Effector memory CD8-positive, alpha-beta T cell (primary cell): ENCODE measurements around the gene BCS1L.

Experiments
- ATAC-seq: fragments of 150-1000 bp; cut with Tn5 transposase; replicated peaks from 2 replicates; pipeline ENCODE4 v1.10.0; 2021; ENCODE audit warnings: mild to moderate bottlenecking, moderate library complexity
- DNase-seq, 3 experiments: peaks; one replicate each; pipeline ENCODE4 v3.0.0; 2021
- H3K27ac Mint-ChIP-seq, 2 donors: one replicate each; pipeline ENCODE4 v1.8.0; 2022; ENCODE audit warnings: mild to moderate bottlenecking in 2 of 2, mixed read lengths in 2 of 2, moderate library complexity in 2 of 2
- H3K27me3 Mint-ChIP-seq, 2 donors: one replicate each; pipeline ENCODE4 v1.8.0; 2022; ENCODE audit warnings: mixed read lengths in 2 of 2
- H3K36me3 Mint-ChIP-seq: one replicate; pipeline ENCODE4 v1.8.0; 2022; ENCODE audit warnings: mild to moderate bottlenecking, moderate library complexity, mixed read lengths; ENCODE audit not compliant: insufficient read depth
- H3K4me1 Mint-ChIP-seq, 2 donors: one replicate each; pipeline ENCODE4 v1.8.0; 2022; ENCODE audit warnings: low read depth in 2 of 2, mixed read lengths in 2 of 2
- H3K4me3 Mint-ChIP-seq, 2 donors: one replicate each; pipeline ENCODE4 v1.8.0; 2022; ENCODE audit warnings: mild to moderate bottlenecking in 2 of 2, mixed read lengths in 2 of 2, moderate library complexity in 2 of 2
- H3K9me3 Mint-ChIP-seq, 2 donors: one replicate each; pipeline ENCODE4 v1.8.0; 2022; ENCODE audit warnings: mixed read lengths in 2 of 2

Gene BCS1L

GRCh38 chr2:218642786-218643185, 16.7 kb upstream of the BCS1L start:
- ATAC-seq (no peak), DNase-seq (no peak)
- Mint-ChIP-seq H3K4me3 (no peak overlapping the region), H3K27ac (no peak overlapping the region), H3K27me3 (no peaks in the 10 kb centered on the region), H3K9me3 (no peaks in the 10 kb centered on the region), H3K4me1 (no peaks in the 10 kb centered on the region), H3K36me3 (peaks cover 80% of the 10 kb centered on the region)

- no peak overlapping the region for H3K4me3 Mint-ChIP-seq
- no peak overlapping the region for H3K27ac Mint-ChIP-seq
- ATAC-seq (no peak), DNase-seq (no peak)
- peaks cover 78% of the 10 kb centered on the region for H3K36me3 Mint-ChIP-seq
- peaks cover 4 to 5% of the 10 kb centered on the region in 2 donors for H3K4me1 Mint-ChIP-seq
- no peaks in the 10 kb centered on the region for H3K9me3 Mint-ChIP-seq
- H3K27me3 Mint-ChIP-seq, result no peaks in the 10 kb centered on the region
These were observed 15.7 kb upstream of the BCS1L start for GRCh38 chr2:218643751-218644310.

- DNase-seq (no peak), ATAC-seq (no peak)
- H3K4me3 Mint-ChIP-seq, result no peak overlapping the region
- H3K27ac Mint-ChIP-seq, result no peak overlapping the region
- H3K36me3 Mint-ChIP-seq, result peaks cover 75% of the 10 kb centered on the region
- peaks cover 5% of the 10 kb centered on the region in 2 donors for H3K4me1 Mint-ChIP-seq
- no peaks in the 10 kb centered on the region for H3K27me3 Mint-ChIP-seq
- no peaks in the 10 kb centered on the region for H3K9me3 Mint-ChIP-seq
These were observed 14.8 kb upstream of the BCS1L start for GRCh38 chr2:218644721-218645120.

GRCh38 chr2:218645126-218645525, 14.4 kb upstream of the BCS1L start:
- no peak for ATAC-seq
- Mint-ChIP-seq H3K4me3 (no peak overlapping the region), H3K4me1 (peaks cover 5% of the 10 kb centered on the region in 2 donors), H3K36me3 (peaks cover 75% of the 10 kb centered on the region), H3K27me3 (no peaks in the 10 kb centered on the region), H3K9me3 (no peaks in the 10 kb centered on the region), H3K27ac (no peak overlapping the region)
- no peak for DNase-seq

GRCh38 chr2:218648088-218648786, 11.2 kb upstream of the BCS1L start:
- Mint-ChIP-seq H3K4me1 (peaks cover 6 to 13% of the 10 kb centered on the region in 2 donors), H3K27ac (no peak overlapping the region), H3K36me3 (peaks cover 73% of the 10 kb centered on the region), H3K4me3 (no peak overlapping the region), H3K27me3 (no peaks in the 10 kb centered on the region), H3K9me3 (no peaks in the 10 kb centered on the region)
- peak; percentile 40 to 51 (median 40) for DNase-seq
- ATAC-seq, result peak; percentile 84

- Mint-ChIP-seq H3K9me3 (no peaks in the 10 kb centered on the region), H3K27ac (peak overlapping the region in 1 of 2 donors; percentile 16), H3K27me3 (no peaks in the 10 kb centered on the region), H3K4me1 (peaks cover 6 to 13% of the 10 kb centered on the region in 2 donors), H3K4me3 (no peak overlapping the region), H3K36me3 (peaks cover 74% of the 10 kb centered on the region)
- DNase-seq, result no peak
- no peak for ATAC-seq
These were observed 10.7 kb upstream of the BCS1L start for GRCh38 chr2:218648787-218649100.

GRCh38 chr2:218655751-218656150, 3.7 kb upstream of the BCS1L start:
- H3K27ac Mint-ChIP-seq, result no peak overlapping the region
- ATAC-seq, result no peak
- peaks cover 33 to 45% of the 10 kb centered on the region in 2 donors for H3K4me1 Mint-ChIP-seq
- peaks cover 61% of the 10 kb centered on the region for H3K36me3 Mint-ChIP-seq
- no peak overlapping the region for H3K4me3 Mint-ChIP-seq
- no peaks in the 10 kb centered on the region for H3K9me3 Mint-ChIP-seq
- no peak for DNase-seq
- no peaks in the 10 kb centered on the region for H3K27me3 Mint-ChIP-seq

- ATAC-seq (peak; percentile 23), DNase-seq (peak; percentile 8 to 34 (median 21))
- no peaks in the 10 kb centered on the region for H3K9me3 Mint-ChIP-seq
- peaks cover 31 to 37% of the 10 kb centered on the region in 2 donors for H3K4me1 Mint-ChIP-seq
- H3K27ac Mint-ChIP-seq, result peak overlapping the region; percentile 90 to 95
- peaks cover 49% of the 10 kb centered on the region for H3K36me3 Mint-ChIP-seq
- H3K27me3 Mint-ChIP-seq, result no peaks in the 10 kb centered on the region
- peak overlapping the region; percentile 90 to 97 for H3K4me3 Mint-ChIP-seq
These were observed 719 bp upstream of the BCS1L start for GRCh38 chr2:218658671-218659257.

- peak overlapping the region; percentile 90 to 97 for H3K4me3 Mint-ChIP-seq
- peaks cover 47% of the 10 kb centered on the region for H3K36me3 Mint-ChIP-seq
- peaks cover 31 to 37% of the 10 kb centered on the region in 2 donors for H3K4me1 Mint-ChIP-seq
- DNase-seq (no peak), ATAC-seq (no peak)
- H3K27me3 Mint-ChIP-seq, result no peaks in the 10 kb centered on the region
- H3K9me3 Mint-ChIP-seq, result no peaks in the 10 kb centered on the region
- H3K27ac Mint-ChIP-seq, result peak overlapping the region; percentile 90 to 95
These were observed 490 bp downstream of the BCS1L start for GRCh38 chr2:218659988-218660358.

GRCh38 chr2:218662377-218662776, 2.9 kb downstream of the BCS1L start:
- H3K9me3 Mint-ChIP-seq, result no peaks in the 10 kb centered on the region
- H3K27ac Mint-ChIP-seq, result peak overlapping the region in 1 of 2 donors; percentile 80
- H3K4me1 Mint-ChIP-seq, result peaks cover 25 to 27% of the 10 kb centered on the region in 2 donors
- DNase-seq, result no peak
- no peak overlapping the region for H3K4me3 Mint-ChIP-seq
- no peak for ATAC-seq
- H3K36me3 Mint-ChIP-seq, result peaks cover 58% of the 10 kb centered on the region
- no peaks in the 10 kb centered on the region for H3K27me3 Mint-ChIP-seq

GRCh38 chr2:218662827-218663226, 3.3 kb downstream of the BCS1L start:
- peaks cover 60% of the 10 kb centered on the region for H3K36me3 Mint-ChIP-seq
- H3K27ac Mint-ChIP-seq, result peak overlapping the region in 1 of 2 donors; percentile 80

GRCh38 chr2:218663901-218664300, 4.4 kb downstream of the BCS1L start:
- ATAC-seq (no peak), DNase-seq (no peak)
- Mint-ChIP-seq H3K36me3 (peaks cover 60% of the 10 kb centered on the region), H3K27me3 (no peaks in the 10 kb centered on the region), H3K27ac (no peak overlapping the region), H3K4me3 (no peak overlapping the region), H3K9me3 (no peaks in the 10 kb centered on the region), H3K4me1 (peaks cover 13 to 14% of the 10 kb centered on the region in 2 donors)

More at GRCh38 chr2:218662827-218663226, 3.3 kb downstream of the BCS1L start:
- no peak for ATAC-seq
- no peak for DNase-seq
- H3K4me1 Mint-ChIP-seq, result peaks cover 22 to 24% of the 10 kb centered on the region in 2 donors
- H3K27me3 Mint-ChIP-seq, result no peaks in the 10 kb centered on the region
- no peaks in the 10 kb centered on the region for H3K9me3 Mint-ChIP-seq
- H3K4me3 Mint-ChIP-seq, result no peak overlapping the region

- Mint-ChIP-seq H3K27ac (peak overlapping the region in 1 of 2 donors; percentile 51), H3K36me3 (peaks cover 55% of the 10 kb centered on the region), H3K9me3 (no peaks in the 10 kb centered on the region)
These were observed 5.2 kb downstream of the BCS1L start for GRCh38 chr2:218664653-218665052.

GRCh38 chr2:218671097-218671653, 11.7 kb downstream of the BCS1L start:
- ATAC-seq (no peak), DNase-seq (no peak)
- no peaks in the 10 kb centered on the region for H3K27me3 Mint-ChIP-seq
- H3K4me3 Mint-ChIP-seq, result peak overlapping the region; percentile 96 to 97
- peaks cover 16 to 26% of the 10 kb centered on the region in 2 donors for H3K4me1 Mint-ChIP-seq
- peak overlapping the region; percentile 97 to 99 for H3K27ac Mint-ChIP-seq
- peaks cover 27% of the 10 kb centered on the region for H3K36me3 Mint-ChIP-seq
- H3K9me3 Mint-ChIP-seq, result no peaks in the 10 kb centered on the region

More at GRCh38 chr2:218664653-218665052, 5.2 kb downstream of the BCS1L start:
- DNase-seq, result no peak
- ATAC-seq, result no peak
- Mint-ChIP-seq H3K4me1 (peaks cover 8 to 10% of the 10 kb centered on the region in 2 donors), H3K27me3 (no peaks in the 10 kb centered on the region), H3K4me3 (no peak overlapping the region)
